Jurkat, Clone E6-1 (cell line): ENCODE results near the gene KRTAP5-8.
"Not testable (repeated sequence)": the region's sequence is repeated elsewhere in the genome, so short reads cannot be mapped to it uniquely, and the experiment has no call there.

Experiments used
- DNase-seq: peaks from one replicate; pipeline ENCODE4 v3.0.0-alpha.2; 2011; ENCODE audit warnings: low read depth, low spot score
- H3K4me3 ChIP-seq: 2 replicates; pipeline ENCODE4 v1.5.1; 2011; ENCODE audit warnings: mild to moderate bottlenecking, low read length, control low read depth, moderate library complexity

Gene KRTAP5-8

DNA sequence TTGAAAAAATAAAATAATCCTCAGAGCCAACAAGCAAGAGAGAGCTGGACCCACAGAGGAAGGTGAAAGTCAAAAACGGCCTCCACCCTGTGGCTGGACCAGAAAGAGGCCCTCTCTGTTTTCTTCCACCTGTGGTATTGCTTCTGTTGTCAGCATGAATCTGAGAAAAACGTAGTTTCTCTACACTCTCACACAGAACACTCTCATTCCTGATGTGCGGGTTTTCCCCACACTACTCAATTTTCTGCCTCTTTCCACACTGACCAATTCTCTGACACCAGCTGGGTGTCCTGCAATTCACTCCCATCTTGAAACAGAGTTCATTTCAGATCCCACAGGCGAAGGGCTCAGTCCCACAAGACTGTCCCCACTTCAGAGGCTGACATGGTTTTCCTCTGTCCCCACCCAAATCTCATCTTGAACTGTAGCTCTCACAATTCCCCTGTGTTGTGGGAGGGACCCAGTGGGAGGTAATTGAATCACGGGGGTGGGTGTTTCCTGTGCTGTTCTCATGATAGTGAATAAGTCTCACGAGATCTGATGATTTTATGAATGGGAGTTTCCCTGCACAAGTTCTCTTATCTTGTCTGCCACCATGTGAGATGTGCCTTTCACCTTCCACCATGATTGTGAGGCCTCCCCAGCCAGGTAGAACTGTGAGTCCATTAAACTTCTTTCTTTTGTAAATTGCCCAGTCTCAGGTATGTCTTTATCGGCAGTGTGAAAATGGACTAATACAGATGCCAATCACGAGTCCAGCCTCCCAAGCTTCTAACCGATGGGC is 2.9 kb downstream of the KRTAP5-8 start:
- DNase-seq = not testable (repeated sequence)

DNA sequence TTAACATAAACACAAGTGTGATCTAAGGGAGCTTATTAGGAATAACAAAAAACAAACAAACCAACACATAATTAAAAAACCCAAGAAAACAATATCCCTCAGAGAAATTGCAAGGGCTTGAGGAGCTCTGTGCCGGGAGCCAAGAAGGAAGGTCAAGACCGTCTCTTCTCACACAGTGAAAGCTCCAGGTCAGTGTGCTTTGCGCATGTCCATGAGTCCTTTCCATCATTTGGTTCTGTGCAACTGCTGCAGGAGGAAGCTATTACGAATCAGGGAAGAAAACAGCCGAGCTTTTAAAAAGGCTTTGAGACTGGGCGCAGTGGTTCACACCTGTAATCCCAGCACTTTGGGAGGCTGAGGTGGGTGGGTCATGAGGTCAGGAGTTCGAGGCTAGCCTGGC is 4.6 kb downstream of the KRTAP5-8 start:
- no peak for DNase-seq
- no peak overlapping the region for H3K4me3 ChIP-seq

More for the DNA sequence above, 2.9 kb downstream of the KRTAP5-8 start:
- H3K4me3 ChIP-seq = not testable (repeated sequence)

DNA sequence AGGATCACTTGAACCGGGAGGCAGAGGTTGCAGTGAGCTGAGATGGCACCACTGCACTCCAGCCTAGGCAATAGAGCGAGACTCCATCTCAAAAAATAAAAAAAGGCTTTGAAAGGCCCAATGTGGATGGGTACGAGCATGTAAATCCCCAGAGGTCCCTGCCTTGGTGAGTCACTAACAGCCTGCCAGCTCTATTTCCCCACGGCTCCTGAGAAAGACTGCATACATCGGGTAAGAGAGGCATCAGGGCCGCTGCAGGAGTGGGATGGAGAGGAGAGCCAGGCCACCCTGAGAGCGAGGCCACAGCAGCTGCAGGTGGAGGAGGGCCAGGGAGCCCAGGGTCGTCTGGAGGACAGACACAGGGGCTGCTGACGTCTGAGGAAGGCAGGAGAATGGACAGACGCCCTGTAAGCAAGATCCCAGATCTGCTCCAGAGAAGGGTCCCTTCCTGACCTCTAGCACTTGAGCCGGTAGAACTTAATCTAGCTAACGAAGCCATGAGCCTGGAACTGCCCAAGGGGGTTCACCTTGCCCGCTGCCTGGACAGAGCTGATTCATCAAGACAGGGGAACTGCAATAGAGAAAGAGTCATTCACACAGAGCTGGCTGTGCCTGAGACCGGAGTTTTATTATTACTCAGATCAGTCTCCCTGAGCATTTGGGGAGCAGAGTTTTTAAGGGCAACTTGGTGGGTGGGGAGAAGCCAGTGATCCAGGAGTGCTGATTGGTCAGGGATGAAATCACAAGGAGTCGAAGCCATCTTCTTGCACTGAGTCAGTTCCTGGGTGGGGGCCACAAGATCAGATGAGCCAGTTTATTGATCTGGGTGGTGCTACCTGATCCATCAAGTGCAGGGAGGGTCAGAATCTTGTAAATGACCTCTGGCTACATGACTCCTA is 5.3 kb downstream of the KRTAP5-8 start:
- DNase-seq = no peak
- no peak overlapping the region for H3K4me3 ChIP-seq

- DNase-seq = peak; percentile 39
Observed at GRCh38 chr11:71543866-71544265, 6.0 kb downstream of the KRTAP5-8 start.

DNA sequence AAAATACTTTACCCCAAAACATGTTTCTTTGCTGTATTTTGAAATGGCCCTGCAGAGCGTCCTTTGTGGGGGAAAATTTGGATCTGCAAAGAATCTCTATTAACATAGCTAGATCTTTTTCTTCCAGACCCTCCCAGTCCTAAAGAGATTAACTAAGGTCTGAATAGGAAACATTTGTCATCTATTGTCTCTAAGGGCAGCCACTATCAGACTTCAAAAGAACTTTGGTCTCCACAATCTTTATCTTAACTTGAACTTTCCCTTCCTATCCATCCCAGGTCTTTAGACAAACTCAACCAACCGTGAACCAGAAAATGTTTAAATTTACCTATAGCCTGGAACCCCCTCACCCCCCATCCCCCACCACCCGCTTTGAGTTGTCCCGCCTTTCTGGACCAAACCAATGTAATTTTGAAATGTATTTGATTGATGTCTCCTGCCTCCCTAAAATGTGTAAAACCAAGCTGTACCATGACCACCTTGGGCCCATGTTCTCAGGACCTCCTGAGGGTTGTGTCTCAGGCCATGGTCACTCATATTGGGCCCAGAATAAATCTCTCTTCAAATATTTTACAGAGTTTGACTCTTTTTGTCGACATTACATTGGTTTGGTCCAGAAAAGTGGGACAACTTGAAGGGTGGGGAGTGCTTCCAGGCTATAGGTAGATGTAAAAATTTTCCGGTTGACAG is 6.8 kb downstream of the KRTAP5-8 start:
- no peak overlapping the region for H3K4me3 ChIP-seq

More at GRCh38 chr11:71543866-71544265, 6.0 kb downstream of the KRTAP5-8 start:
- H3K4me3 ChIP-seq = no peak overlapping the region

DNA sequence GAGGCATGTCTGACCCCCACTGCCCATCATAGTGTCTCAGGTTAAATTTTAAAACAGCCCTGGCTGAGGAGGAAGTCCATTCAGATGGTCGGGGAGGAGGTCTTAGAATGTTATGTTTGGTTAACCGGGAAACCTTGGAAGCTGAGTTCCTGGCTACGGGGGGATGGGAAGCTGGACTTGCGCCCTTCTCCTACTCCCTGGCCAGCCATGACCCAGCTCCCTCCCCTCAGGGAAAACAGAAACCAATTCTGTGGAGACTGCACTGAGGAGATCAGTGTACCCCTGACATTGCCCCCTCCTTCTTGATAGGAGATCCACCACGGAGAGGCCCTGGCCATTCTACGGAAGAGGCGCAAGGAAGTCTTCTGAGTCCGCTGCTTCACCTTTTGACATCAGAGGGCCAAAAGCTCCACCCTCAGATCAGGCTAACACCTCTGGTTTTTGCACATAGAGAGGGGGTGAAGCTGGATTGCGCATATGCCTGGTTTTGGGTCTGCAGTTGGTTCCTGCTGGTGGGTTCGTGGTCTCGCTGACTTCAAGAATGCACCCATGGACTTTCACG is 7.7 kb downstream of the KRTAP5-8 start:
- no peak overlapping the region for H3K4me3 ChIP-seq
- DNase-seq = no peak

More for the DNA sequence above, 6.8 kb downstream of the KRTAP5-8 start:
- no peak for DNase-seq

GRCh38 chr11:71548120-71548519 is 10.3 kb downstream of the KRTAP5-8 start, which contains the start of gene KRTAP5-9:
KRTAP5-9 (plus strand) TSS chr11:71548420; CDS start chr11:71548658, 238 bp downstream.
- DNase-seq = no peak
- no peak within 1 kb of the TSS for H3K4me3 ChIP-seq

DNA sequence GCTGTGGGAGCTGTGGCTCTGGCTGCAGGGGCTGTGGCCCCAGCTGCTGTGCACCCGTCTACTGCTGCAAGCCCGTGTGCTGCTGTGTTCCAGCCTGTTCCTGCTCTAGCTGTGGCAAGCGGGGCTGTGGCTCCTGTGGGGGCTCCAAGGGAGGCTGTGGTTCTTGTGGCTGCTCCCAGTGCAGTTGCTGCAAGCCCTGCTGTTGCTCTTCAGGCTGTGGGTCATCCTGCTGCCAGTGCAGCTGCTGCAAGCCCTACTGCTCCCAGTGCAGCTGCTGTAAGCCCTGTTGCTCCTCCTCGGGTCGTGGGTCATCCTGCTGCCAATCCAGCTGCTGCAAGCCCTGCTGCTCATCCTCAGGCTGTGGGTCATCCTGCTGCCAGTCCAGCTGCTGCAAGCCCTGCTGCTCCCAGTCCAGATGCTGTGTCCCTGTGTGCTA is 10.9 kb downstream of the KRTAP5-8 start:
- H3K4me3 ChIP-seq = no peak overlapping the region
- DNase-seq = peak; percentile 36

- no peak overlapping the region for H3K4me3 ChIP-seq
- no peak for DNase-seq
Observed at GRCh38 chr11:71551711-71552110, 13.9 kb downstream of the KRTAP5-8 start.

DNA sequence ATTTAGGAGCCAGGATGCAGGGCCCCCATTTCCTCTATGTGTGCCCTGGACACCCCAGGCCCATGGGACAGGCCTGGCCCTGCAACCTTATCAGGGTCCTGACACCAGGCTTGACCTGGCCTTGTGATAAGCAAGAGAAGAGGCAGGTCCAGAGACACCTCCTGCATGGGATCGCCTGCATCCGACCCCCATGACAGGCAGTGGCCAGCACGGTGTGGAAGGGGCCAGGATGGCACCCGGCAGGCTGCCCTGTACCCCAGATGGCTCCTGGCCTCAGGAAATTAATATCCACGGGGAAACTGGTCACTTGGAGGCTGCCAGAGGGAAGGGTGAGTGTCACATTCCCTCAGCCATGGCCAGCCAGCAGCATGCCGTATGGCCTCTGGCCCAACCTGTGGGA is 17.2 kb downstream of the KRTAP5-8 start:
- no peak for DNase-seq
- no peak overlapping the region for H3K4me3 ChIP-seq

DNA sequence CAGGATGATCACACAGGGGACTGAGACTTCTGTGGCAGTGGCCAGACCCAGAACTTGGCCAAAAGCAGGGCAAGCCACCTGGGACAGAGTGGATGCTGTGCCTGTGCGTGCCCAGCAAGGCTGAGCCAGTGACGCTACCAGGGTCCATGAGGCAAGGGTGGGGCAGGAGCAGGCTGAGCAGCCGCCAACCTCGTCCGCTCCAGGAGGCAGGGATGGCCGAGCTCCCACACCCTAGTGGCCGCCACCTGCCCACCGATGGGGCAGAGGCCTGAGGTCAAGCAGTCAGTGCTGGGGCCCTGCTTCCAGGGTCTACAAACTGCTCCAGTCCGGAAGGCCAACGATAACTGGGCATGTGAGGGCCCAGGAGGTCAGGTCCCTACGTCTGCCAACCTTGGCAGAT is 17.7 kb downstream of the KRTAP5-8 start:
- no peak for DNase-seq
- no peak overlapping the region for H3K4me3 ChIP-seq

DNA sequence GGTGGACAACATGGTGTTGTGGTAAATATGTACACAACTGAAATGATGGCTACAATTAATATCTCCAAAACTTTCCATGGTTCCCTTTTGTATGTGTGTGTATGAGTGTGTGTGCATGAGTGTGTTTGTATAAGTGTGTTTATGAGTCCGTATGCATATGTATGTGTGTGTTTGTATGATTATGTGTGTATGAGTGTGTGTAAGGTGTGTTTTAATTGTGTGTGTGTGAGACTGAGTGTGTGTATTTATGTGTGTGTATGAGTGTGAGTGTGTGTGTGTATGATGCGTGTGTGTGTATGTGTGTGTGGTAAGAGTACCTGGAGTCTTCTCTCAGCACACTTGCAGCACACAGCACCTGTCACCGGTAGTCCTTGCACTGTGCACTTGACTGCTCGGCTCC is 18.2 kb downstream of the KRTAP5-8 start:
- H3K4me3 ChIP-seq = no peak overlapping the region
- DNase-seq = no peak

GRCh38 chr11:71557257-71557656 is 19.4 kb downstream of the KRTAP5-8 start:
- H3K4me3 ChIP-seq = no peak overlapping the region
- DNase-seq = no peak

GRCh38 chr11:71558996-71559395 is 21.2 kb downstream of the KRTAP5-8 start:
- no peak for DNase-seq
- no peak overlapping the region for H3K4me3 ChIP-seq

DNA sequence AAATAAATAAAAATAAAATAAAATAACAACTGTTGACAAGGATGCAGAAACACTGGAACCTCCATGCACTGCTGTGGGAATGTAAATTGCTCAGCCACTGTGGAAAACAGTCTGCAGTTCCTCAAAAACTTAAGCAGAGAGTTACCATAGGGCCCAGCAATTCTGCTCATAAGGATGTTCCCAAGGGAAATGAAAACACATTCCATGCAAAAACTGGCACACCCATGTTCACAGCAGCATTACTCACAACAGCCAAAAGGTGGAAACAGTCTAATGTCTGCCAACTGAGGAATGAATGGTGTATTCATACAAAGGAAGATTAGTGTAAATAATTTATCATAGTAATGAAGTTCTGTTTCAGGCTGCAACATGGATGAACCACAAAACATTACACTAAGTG is 24.3 kb downstream of the KRTAP5-8 start:
- no peak overlapping the region for H3K4me3 ChIP-seq
- DNase-seq = no peak

DNA sequence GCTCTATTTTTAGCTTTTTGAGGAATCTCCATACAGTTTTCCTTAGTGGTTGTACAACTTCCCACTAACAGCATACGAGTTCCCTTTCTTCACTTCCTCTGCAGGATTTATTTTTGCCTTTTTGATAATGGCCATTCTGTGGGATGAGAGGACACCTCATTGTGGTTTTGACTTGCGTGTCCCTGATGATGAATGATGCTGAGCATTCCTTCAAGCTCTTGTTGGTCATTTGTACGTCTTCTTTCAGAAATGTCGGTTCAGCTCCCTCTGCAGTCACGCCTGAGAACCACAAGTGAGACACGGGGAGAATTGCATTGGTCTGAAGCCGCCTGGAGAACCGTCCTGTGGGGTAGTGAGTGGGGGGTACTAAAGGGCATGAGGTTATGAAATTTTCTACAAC is 25.6 kb downstream of the KRTAP5-8 start:
- DNase-seq = peak; percentile 20
- no peak overlapping the region for H3K4me3 ChIP-seq

DNA sequence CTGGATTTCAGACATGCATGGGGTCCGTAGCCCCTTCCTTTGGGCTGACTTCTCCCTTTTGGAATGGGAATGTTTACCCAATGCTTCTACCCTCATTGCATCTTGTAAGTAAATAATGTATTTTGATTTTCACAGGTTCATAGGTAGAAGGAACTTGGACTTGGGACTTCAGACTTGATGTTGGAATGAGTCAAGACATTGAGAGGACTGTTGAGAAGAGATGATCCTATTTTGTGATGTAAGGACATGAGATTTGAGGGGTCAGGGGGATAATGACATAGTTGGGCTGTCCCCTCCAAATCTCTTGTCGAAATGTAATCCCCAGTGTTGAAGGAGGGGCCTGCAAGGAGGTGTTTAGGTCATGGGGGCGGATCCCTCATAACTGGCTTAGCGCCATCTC is 26.6 kb downstream of the KRTAP5-8 start:
- no peak for DNase-seq
- H3K4me3 ChIP-seq = no peak overlapping the region

- no peak for DNase-seq
- no peak within 1 kb of the TSS for H3K4me3 ChIP-seq
Observed at GRCh38 chr11:71565263-71565662, 27.4 kb downstream of the KRTAP5-8 start, which contains the start of gene KRTAP5-10. KRTAP5-10 (plus strand) TSS chr11:71565563; CDS start chr11:71565588, 25 bp downstream.

- DNase-seq = no peak
- H3K4me3 ChIP-seq = no peak overlapping the region
Observed at GRCh38 chr11:71566081-71566620, 28.3 kb downstream of the KRTAP5-8 start.
